Measurements from ENCODE around the gene YJU2.

GRCh38 chr19:4213116-4213515, 33.8 kb upstream of the YJU2 start:
- TF ChIP-seq GABPA (IDR thresholded peaks at IDR 0.05; ENCODE audit: low read depth, low read length): no peak
- no peak for TF ChIP-seq GABPA (CRISPR knock-in tag; IDR thresholded peaks at IDR 0.05; ENCODE audit: low read depth)
- TF ChIP-seq ZNF775 (CRISPR knock-in tag; IDR thresholded peaks at IDR 0.05; ENCODE audit: borderline replicate concordance): no peak
- TF ChIP-seq, protein P1, sequence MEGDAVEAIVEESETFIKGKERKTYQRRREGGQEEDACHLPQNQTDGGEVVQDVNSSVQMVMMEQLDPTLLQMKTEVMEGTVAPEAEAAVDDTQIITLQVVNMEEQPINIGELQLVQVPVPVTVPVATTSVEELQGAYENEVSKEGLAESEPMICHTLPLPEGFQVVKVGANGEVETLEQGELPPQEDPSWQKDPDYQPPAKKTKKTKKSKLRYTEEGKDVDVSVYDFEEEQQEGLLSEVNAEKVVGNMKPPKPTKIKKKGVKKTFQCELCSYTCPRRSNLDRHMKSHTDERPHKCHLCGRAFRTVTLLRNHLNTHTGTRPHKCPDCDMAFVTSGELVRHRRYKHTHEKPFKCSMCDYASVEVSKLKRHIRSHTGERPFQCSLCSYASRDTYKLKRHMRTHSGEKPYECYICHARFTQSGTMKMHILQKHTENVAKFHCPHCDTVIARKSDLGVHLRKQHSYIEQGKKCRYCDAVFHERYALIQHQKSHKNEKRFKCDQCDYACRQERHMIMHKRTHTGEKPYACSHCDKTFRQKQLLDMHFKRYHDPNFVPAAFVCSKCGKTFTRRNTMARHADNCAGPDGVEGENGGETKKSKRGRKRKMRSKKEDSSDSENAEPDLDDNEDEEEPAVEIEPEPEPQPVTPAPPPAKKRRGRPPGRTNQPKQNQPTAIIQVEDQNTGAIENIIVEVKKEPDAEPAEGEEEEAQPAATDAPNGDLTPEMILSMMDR (CRISPR knock-in tag; IDR thresholded peaks at IDR 0.05): no peak
- no peak for TF ChIP-seq ATAD3A (CRISPR knock-in tag; IDR thresholded peaks at IDR 0.05)
- no peak for TF ChIP-seq MTF1 (CRISPR knock-in tag; IDR thresholded peaks at IDR 0.05)
